Neutrophil (primary cell): Measurements from ENCODE around the gene FHAD1.

Source experiments
- H3K27ac ChIP-seq: fragments of 200-600 bp; sonication (generic); 2 replicates; pipeline ENCODE4 v1.5.1; 2016; ENCODE audit warnings: mild to moderate bottlenecking, moderate library complexity
- H3K27me3 ChIP-seq: fragments of 200-600 bp; sonication (generic); 2 replicates; pipeline ENCODE4 v1.6.0; 2016; ENCODE audit warnings: mild to moderate bottlenecking
- H3K36me3 ChIP-seq: fragments of 200-600 bp; sonication (generic); 2 replicates; pipeline ENCODE4 v1.5.1; 2017
- H3K4me1 ChIP-seq, 2 experiments: fragments of 200-600 bp in 1 of 2; sonication (generic) in 1 of 2; 1 replicate in 1 of 2; 2 replicates in 1 of 2; pipeline versions ENCODE4 v1.5.1 to v1.6.1; 2013 to 2016; ENCODE audit warnings: low read depth in 1 of 2, low read length in 1 of 2, mild to moderate bottlenecking in 1 of 2, moderate library complexity in 1 of 2; ENCODE audit not compliant: control insufficient read depth in 1 of 2, insufficient read depth in 1 of 2
- H3K4me3 ChIP-seq, 2 experiments: fragments of 200-600 bp in 1 of 2; sonication (generic) in 1 of 2; 1 replicate in 1 of 2; 2 replicates in 1 of 2; pipeline ENCODE4 v1.5.1; 2013 to 2016; ENCODE audit warnings: low read depth in 1 of 2, low read length in 1 of 2, mild to moderate bottlenecking in 1 of 2, moderate library complexity in 1 of 2
- H3K9me3 ChIP-seq: fragments of 200-600 bp; sonication (generic); 2 replicates; pipeline ENCODE4 v1.5.1; 2016
- TF ChIP-seq, protein P1 (sequence below): fragments of 200-600 bp; sonication (generic); IDR thresholded peaks from 2 replicates; pipeline ENCODE4 v1.5.1; 2016; ENCODE audit warnings: antibody characterized with exemption

FHAD1 gene

GRCh38 chr1:15348648-15349047, 101.6 kb downstream of the FHAD1 start:
- TF ChIP-seq, protein P1, sequence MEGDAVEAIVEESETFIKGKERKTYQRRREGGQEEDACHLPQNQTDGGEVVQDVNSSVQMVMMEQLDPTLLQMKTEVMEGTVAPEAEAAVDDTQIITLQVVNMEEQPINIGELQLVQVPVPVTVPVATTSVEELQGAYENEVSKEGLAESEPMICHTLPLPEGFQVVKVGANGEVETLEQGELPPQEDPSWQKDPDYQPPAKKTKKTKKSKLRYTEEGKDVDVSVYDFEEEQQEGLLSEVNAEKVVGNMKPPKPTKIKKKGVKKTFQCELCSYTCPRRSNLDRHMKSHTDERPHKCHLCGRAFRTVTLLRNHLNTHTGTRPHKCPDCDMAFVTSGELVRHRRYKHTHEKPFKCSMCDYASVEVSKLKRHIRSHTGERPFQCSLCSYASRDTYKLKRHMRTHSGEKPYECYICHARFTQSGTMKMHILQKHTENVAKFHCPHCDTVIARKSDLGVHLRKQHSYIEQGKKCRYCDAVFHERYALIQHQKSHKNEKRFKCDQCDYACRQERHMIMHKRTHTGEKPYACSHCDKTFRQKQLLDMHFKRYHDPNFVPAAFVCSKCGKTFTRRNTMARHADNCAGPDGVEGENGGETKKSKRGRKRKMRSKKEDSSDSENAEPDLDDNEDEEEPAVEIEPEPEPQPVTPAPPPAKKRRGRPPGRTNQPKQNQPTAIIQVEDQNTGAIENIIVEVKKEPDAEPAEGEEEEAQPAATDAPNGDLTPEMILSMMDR, result no peak
- Histone ChIP-seq H3K27me3 (peaks cover 43% of the 10 kb centered on the region), H3K4me1 (peaks cover 8 to 11% of the 10 kb centered on the region in 2 experiments), H3K36me3 (no peaks in the 10 kb centered on the region), H3K27ac (no peak overlapping the region), H3K4me3 (no peak overlapping the region), H3K9me3 (no peaks in the 10 kb centered on the region)

- peaks cover 38% of the 10 kb centered on the region for H3K27me3 ChIP-seq
- H3K9me3 ChIP-seq, result no peaks in the 10 kb centered on the region
- no peak overlapping the region for H3K4me3 ChIP-seq
- peaks cover 8 to 11% of the 10 kb centered on the region in 2 experiments for H3K4me1 ChIP-seq
- no peak overlapping the region for H3K27ac ChIP-seq
- TF ChIP-seq, protein P1, result no peak
- no peaks in the 10 kb centered on the region for H3K36me3 ChIP-seq
Measured at GRCh38 chr1:15349133-15349532, 102.1 kb downstream of the FHAD1 start.

- TF ChIP-seq, protein P1, result no peak
- Histone ChIP-seq H3K4me3 (no peak overlapping the region), H3K27ac (no peak overlapping the region), H3K36me3 (no peaks in the 10 kb centered on the region), H3K27me3 (peaks cover 28% of the 10 kb centered on the region), H3K9me3 (no peaks in the 10 kb centered on the region), H3K4me1 (peaks cover 8 to 11% of the 10 kb centered on the region in 2 experiments)
Measured at GRCh38 chr1:15350151-15350550, 103.1 kb downstream of the FHAD1 start.

- TF ChIP-seq, protein P1, result no peak
- Histone ChIP-seq H3K9me3 (no peaks in the 10 kb centered on the region), H3K27me3 (peaks cover 22% of the 10 kb centered on the region), H3K4me1 (peaks cover 6% of the 10 kb centered on the region in 2 experiments), H3K36me3 (no peaks in the 10 kb centered on the region), H3K27ac (no peak overlapping the region), H3K4me3 (no peak overlapping the region)
Measured at GRCh38 chr1:15350551-15351200, 103.7 kb downstream of the FHAD1 start.

DNA sequence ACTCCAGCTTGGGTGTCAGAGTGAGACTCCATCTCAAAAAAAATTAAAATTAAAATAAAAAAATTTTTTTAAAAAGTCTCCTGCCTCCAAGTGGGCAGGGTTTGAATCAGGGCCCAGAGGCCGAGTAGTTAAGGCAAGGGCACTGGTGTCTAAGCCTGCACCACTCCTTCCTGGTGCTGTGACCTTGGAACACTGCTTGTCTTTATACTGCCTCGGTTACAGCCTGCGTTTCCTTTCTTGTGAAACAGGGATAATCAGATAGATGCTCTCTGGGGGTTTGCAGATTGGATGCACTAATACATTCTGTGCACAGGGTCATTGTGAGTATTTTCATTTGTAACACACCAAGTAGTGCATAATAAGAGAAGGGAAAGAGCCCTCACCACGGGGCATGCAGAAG, 104.3 kb downstream of the FHAD1 start:
- H3K27ac ChIP-seq, result no peak overlapping the region
- no peaks in the 10 kb centered on the region for H3K9me3 ChIP-seq
- H3K4me1 ChIP-seq, result no peaks in the 10 kb centered on the region
- peaks cover 16% of the 10 kb centered on the region for H3K27me3 ChIP-seq
- TF ChIP-seq, protein P1, result no peak
- H3K4me3 ChIP-seq, result no peak overlapping the region
- no peaks in the 10 kb centered on the region for H3K36me3 ChIP-seq
